Muscle layer of duodenum (tissue), 2 donors: ENCODE data around the gene SOX18.

ENCODE experiments used
- H3K27ac ChIP-seq: one replicate; pipeline ENCODE4 v1.7.0; 2013; ENCODE audit warnings: mild to moderate bottlenecking, low read length
- H3K27me3 ChIP-seq: one replicate; pipeline ENCODE4 v1.7.0; 2013; ENCODE audit warnings: low read depth, mild to moderate bottlenecking, control low read depth, low read length
- H3K36me3 ChIP-seq, 2 donors: one replicate each; pipeline ENCODE4 v1.7.0; 2013; ENCODE audit warnings: low read length in 2 of 2, control low read depth in 1 of 2, mild to moderate bottlenecking in 1 of 2; ENCODE audit not compliant: insufficient read depth in 2 of 2, control insufficient read depth in 1 of 2
- H3K4me1 ChIP-seq, 2 donors: one replicate each; pipeline ENCODE4 v1.7.0; 2013; ENCODE audit warnings: low read length in 2 of 2, mild to moderate bottlenecking in 2 of 2, control low read depth in 1 of 2, moderate library complexity in 1 of 2; ENCODE audit not compliant: insufficient read depth in 2 of 2, control insufficient read depth in 1 of 2
- H3K4me3 ChIP-seq, 2 donors: one replicate each; pipeline ENCODE4 v1.7.0; 2013; ENCODE audit warnings: low read length in 2 of 2, low read depth in 1 of 2, mild to moderate bottlenecking in 1 of 2
- H3K9me3 ChIP-seq, 2 donors: one replicate each; pipeline ENCODE4 v1.7.0; 2013; ENCODE audit warnings: low read length in 2 of 2, control low read depth in 1 of 2, mild to moderate bottlenecking in 1 of 2; ENCODE audit not compliant: control insufficient read depth in 1 of 2
- donor health status: healthy.

Gene SOX18

GRCh38 chr20:64032706-64033624 lies 16.5 kb downstream of the SOX18 start:
- peaks cover 10 to 59% of the 10 kb centered on the region in 2 donors for H3K36me3 ChIP-seq
- no peaks in the 10 kb centered on the region for H3K9me3 ChIP-seq
- peaks cover 0 to 11% of the 10 kb centered on the region in 2 donors for H3K4me1 ChIP-seq
- H3K4me3 ChIP-seq = no peak overlapping the region
- H3K27me3 ChIP-seq = no peaks in the 10 kb centered on the region
- no peak overlapping the region for H3K27ac ChIP-seq

- H3K27me3 ChIP-seq = no peaks in the 10 kb centered on the region
- no peaks in the 10 kb centered on the region for H3K9me3 ChIP-seq
- peaks cover 20 to 70% of the 10 kb centered on the region in 2 donors for H3K36me3 ChIP-seq
- no peak overlapping the region for H3K4me3 ChIP-seq
- no peak overlapping the region for H3K27ac ChIP-seq
- H3K4me1 ChIP-seq = peaks cover 0 to 15% of the 10 kb centered on the region in 2 donors
Observed at GRCh38 chr20:64031822-64032314, 17.6 kb downstream of the SOX18 start.

GRCh38 chr20:64030371-64031134 lies 18.9 kb downstream of the SOX18 start:
- no peaks in the 10 kb centered on the region for H3K9me3 ChIP-seq
- peaks cover 0 to 15% of the 10 kb centered on the region in 2 donors for H3K4me1 ChIP-seq
- no peak overlapping the region for H3K27ac ChIP-seq
- no peaks in the 10 kb centered on the region for H3K27me3 ChIP-seq
- peaks cover 27 to 82% of the 10 kb centered on the region in 2 donors for H3K36me3 ChIP-seq
- no peak overlapping the region for H3K4me3 ChIP-seq

GRCh38 chr20:64029293-64030117 lies 19.9 kb downstream of the SOX18 start:
- H3K4me3 ChIP-seq = no peak overlapping the region
- H3K27me3 ChIP-seq = no peaks in the 10 kb centered on the region
- H3K36me3 ChIP-seq = peaks cover 31 to 89% of the 10 kb centered on the region in 2 donors
- H3K4me1 ChIP-seq = peaks cover 0 to 18% of the 10 kb centered on the region in 2 donors
- H3K9me3 ChIP-seq = no peaks in the 10 kb centered on the region
- H3K27ac ChIP-seq = no peak overlapping the region

GRCh38 chr20:64027981-64028685 lies 21.3 kb downstream of the SOX18 start:
- Histone ChIP-seq H3K36me3 (peaks cover 36 to 93% of the 10 kb centered on the region in 2 donors), H3K9me3 (no peaks in the 10 kb centered on the region), H3K4me1 (peaks cover 0 to 25% of the 10 kb centered on the region in 2 donors), H3K27ac (no peak overlapping the region), H3K27me3 (no peaks in the 10 kb centered on the region), H3K4me3 (no peak overlapping the region)

- Histone ChIP-seq H3K27ac (no peak overlapping the region), H3K36me3 (peaks cover 43 to 96% of the 10 kb centered on the region in 2 donors), H3K4me3 (no peak overlapping the region), H3K4me1 (peaks cover 0 to 25% of the 10 kb centered on the region in 2 donors), H3K9me3 (no peaks in the 10 kb centered on the region), H3K27me3 (no peaks in the 10 kb centered on the region)
Observed at GRCh38 chr20:64025826-64026412, 23.5 kb downstream of the SOX18 start.

GRCh38 chr20:64025101-64025825 lies 24.2 kb downstream of the SOX18 start:
- Histone ChIP-seq H3K27me3 (no peaks in the 10 kb centered on the region), H3K36me3 (peaks cover 39 to 91% of the 10 kb centered on the region in 2 donors), H3K4me1 (peaks cover 0 to 25% of the 10 kb centered on the region in 2 donors), H3K4me3 (no peak overlapping the region), H3K27ac (no peak overlapping the region), H3K9me3 (no peaks in the 10 kb centered on the region)

GRCh38 chr20:64024141-64024990 lies 25.1 kb downstream of the SOX18 start:
- H3K27me3 ChIP-seq = no peaks in the 10 kb centered on the region
- H3K4me1 ChIP-seq = peaks cover 0 to 25% of the 10 kb centered on the region in 2 donors
- H3K4me3 ChIP-seq = no peak overlapping the region
- H3K9me3 ChIP-seq = no peaks in the 10 kb centered on the region
- peaks cover 45 to 89% of the 10 kb centered on the region in 2 donors for H3K36me3 ChIP-seq
- H3K27ac ChIP-seq = no peak overlapping the region
